Measurements from ENCODE around the gene TMEM107.
A peak's percentile ranks its signal among the peaks of the same experiment; 100 is the strongest.

Gene TMEM107

DNA sequence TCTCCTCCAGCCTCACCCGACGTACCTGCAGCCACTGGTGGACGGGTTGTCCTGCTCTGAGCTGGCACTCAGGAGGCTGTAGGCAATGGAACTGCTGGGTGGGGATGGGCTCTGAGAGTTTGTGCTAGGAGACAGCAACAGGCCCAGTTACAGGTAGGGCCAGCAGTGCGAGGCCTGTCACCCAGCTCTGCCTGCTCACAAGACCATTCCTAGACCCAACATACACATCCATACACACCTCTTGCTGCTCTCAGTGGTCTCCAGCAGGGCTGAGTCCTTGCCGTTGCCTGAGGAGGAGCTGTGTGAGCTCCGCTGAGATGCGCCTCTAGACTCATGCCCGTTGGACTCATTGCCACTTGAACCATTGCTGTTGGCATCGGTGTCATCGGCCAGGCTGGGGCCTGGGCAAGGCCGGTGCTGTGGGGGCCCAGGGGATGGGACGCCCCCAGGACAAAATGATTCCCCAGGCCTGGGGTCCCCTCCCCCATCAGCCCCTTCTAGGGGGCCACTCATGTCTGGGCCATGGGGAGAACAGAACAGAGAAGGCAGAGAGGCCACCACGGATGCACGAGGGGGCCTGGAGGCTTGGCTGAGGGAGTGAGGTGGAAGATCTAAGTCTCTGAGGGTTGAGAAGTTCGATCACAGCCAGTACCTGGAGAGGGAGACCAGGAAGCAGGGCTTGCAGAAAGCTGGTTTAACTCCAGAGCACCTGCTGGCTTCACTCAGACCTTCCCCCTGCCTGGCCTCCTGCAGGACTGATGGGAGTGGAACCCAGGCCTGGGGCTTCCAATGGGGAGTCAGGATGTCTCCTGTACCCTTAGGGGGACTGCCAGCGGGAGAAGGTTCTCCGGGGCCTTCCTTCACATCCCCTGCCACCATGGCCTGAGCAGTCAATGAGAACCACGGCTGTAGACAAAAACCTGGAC lies 25.7 kb downstream of the TMEM107 start:
- no peak for DNase-seq

GRCh38 chr17:8149419-8150193 lies 26.6 kb downstream of the TMEM107 start:
- DNase-seq = no peak

- DNase-seq = no peak
Measured at GRCh38 chr17:8148560-8148959, 27.6 kb downstream of the TMEM107 start.

DNA sequence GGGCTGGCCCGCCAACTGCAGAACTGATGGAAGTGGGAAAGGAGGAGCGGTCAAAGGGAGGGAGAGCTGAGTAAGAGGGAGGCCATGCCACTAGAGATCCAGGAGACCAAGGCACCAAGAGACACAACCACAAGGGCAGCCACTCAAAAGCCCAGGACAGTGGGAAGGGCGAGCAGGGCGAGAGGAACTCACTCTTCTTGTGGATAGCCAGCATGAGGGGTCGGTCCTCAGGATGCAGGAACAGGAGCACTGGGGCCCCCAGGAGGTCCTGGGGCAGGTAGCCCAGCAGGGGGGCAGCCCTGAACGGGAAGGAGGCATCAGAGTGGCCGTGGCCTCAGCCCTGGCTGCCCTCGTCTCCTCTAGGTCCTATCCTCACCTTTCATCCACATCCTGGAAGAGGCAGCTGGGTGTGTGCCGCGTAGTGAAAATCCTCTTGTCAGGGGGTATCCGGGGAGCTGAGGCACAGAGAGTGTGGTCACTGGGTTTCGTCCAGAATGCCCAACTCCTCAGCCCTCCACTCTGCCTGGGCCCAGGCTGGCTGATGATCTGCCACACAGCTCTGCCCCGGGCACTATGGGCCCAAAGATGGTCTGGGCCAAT lies 28.3 kb downstream of the TMEM107 start:
- DNase-seq = no peak

DNA sequence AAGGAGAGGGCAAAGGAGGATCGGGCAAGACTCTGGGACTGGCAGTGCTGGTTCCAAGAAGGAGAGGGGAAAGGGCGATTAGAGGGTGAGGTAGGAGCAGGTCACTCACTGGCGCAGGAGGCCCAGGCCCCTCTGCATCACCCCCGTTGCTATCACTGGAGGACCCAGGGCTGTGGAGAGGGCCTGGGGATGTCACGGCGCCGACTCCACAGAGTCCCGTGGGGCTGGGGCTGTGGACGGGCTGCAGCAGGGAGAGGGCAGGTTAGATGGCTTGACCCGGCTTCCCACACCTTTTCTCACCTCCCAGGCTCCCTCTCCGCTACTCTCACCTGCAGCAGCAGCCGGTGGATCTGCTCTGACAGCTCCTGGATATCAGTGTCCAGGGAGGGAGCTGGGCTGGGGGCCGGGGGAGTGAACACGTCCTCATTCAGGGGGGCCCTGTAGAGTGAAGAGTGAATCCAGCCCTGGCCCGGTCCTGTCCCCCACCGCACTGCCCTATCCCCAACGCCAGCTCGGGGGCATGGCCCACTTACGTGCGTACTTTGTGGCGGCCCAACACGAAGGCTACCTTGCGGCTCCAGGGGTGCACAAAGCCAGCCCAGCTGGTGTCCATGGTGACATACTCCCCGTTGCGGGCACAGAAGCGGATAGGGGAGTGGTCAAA lies 28.9 kb downstream of the TMEM107 start:
- DNase-seq = no peak

DNA sequence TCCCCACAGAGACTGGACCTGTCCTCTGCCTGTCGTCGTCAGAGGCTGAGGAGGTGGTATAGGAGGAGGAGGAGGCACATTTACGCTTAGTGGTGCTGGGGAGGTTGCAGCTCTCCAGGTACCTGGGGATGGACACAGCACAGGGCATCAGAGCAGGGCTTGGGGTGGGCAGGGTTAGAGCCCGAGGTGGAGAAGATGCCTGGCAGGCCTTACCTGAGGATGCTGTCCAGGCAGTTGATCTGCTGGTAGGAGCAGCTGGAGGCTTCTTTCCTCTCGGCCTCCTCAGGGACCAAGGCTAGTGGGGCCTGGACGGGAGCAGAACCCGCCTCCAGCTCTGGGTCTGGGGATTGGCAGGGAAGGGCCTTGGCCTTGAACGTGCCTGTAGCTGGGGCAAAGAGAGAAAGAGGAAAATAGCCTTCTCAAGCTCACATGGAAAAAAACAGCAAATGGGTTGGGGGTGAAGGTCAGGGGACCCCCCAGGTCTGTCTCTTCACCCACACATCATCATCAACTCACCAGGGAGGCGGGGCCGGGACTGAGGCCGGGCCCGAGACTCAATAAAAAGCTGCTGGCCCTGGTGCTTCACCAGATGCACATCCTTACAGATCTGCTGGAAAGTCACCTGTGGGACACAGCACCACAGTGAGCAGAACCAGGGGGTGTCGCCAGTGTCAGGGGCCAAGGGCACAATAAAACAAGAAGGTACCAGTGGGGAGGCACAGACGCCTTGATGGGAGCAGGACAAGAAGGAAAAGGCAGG lies 29.6 kb downstream of the TMEM107 start:
- no peak for DNase-seq

DNA sequence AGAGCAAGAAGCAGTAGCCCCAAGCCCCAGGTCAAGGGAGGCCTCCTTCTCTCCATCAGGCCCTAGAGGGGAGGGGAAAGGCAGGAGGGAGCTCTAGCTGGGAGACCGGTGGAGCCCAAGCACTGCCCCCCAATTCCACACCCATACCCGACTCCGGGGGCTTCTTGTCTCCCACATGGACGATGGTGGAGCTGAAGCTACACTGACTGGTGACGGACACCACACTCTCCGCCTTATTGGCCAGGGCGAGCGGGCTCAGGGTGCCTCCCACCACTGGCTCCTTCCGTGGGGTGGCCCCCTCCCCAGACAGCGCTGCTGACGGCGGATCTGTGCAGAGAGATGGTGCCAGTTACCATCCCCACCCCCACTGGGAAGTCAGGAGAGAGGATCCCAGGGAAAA lies 30.4 kb downstream of the TMEM107 start:
- no peak for DNase-seq

GRCh38 chr17:8144401-8145231 lies 31.6 kb downstream of the TMEM107 start:
- no peak for DNase-seq

- no peak for DNase-seq
Measured at GRCh38 chr17:8143581-8144400, 32.4 kb downstream of the TMEM107 start.

- DNase-seq = no peak
Measured at GRCh38 chr17:8142887-8143580, 33.1 kb downstream of the TMEM107 start.

GRCh38 chr17:8142158-8142886 lies 33.9 kb downstream of the TMEM107 start:
- no peak for DNase-seq

DNA sequence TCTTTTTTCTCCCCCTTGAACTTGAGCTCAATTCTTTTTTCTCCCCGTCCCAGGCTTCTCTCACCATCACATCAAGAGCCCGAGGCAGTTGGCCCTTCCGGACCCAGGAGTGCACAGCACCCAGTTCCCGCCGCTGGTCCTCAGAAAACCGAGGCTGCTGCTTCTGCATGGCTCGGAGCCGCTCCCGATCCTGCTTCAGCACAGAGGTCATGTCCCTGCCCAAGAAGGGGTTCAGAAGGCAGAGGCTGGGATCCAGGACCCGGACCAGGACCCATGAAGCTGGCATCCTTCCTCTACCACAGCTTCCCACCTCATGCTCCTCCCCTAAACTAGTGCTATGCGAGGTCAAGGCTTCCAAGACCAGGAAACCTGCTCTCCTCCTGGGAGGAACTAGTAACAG lies 34.4 kb downstream of the TMEM107 start:
- no peak for DNase-seq

- no peak for DNase-seq
Measured at GRCh38 chr17:8141045-8141444, 35.1 kb downstream of the TMEM107 start.

DNA sequence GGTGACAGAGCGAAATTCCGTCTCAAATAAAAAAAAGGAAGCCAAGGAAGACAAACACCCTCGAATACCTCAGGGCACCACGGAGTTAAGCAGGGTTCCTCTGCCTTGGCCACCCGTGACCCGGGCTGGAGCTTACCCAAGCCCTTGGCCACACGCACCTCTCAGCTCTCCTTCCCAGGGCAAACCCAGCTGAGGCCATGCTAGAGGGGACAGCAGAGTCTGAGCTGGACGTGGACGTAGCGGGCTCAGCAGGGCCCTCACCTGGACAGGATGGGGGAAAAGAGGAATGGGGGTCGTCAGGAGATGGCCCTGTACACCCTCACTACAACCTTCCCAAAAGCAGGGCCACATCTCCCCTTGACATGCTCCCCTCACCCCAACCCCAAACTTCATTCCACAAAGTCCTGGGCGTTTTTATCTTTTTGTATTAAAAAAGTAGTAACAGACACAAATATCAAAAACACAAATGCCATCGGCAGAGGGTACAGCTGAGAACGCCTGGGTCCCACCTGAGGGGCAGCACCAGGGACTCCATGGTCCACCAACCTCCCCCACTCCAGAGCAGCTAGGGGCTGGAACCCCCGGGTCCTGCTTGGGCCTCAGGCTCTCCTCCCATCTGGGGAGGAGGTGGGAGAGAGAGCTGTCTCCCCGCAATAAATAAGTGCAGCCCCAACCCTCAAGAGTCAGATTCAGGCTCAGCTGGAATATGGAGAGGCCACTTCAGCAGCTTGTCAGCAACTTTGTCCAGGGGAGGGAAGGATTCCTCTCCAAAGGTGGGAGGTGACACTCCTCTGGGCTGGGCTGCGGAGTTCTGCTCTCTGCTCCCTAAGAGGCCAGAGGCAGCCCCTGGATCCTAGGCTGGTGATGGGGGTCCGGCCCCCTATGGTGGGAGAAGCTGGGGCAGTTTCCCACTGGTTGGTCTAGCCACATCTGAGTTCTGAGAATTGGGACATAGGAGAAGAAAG lies 35.8 kb downstream of the TMEM107 start:
- no peak for DNase-seq

DNA sequence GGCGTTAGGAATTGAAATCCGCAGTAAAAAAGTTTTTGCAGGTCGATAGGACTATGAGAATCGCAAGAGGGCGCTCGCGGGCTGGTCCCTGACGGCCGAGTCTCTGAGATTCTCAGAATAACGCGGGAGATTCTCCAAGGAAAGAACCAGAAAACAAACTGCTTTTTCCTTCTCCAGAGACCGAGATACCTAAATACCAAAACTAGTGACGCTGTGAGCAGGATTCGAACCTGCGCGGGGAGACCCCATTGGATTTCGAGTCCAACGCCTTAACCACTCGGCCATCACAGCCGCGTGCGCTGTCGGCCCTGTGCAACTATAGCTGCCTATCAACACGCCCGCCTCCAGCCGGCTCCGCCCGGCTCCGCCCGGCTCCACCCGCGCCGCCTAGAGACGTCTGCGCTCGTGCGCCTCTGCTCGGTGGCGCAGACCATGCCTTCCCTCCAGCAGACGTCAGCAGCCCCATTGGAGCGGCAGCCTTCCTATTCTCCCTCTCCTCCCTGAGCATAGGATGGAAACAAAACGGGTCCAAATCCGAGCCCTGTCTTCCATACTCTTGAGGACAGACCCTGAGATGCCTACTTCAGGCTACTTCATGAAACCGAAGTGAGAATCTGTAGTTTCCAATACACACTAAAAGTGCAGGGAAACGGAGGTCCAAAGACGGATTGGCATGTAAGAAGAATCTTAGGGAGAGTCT lies 37.4 kb downstream of the TMEM107 start:
- peak; percentile 95 to 99 (median 99) for DNase-seq

- DNase-seq = no peak
Measured at GRCh38 chr17:8138374-8138671, 37.9 kb downstream of the TMEM107 start.

GRCh38 chr17:8137645-8138373 lies 38.4 kb downstream of the TMEM107 start:
- DNase-seq = no peak
